ENCODE measurements around the gene KSR1. TPM values are rescaled to one million over a fixed set of nuclear protein-coding genes. Genes with fewer than 3 reads are reported as not detected.

The KSR1 gene
- total and polyA plus RNA-seq, 2 of the 4 experiments (the other 2 are of a cell fraction) = 12.5 to 21.9 TPM

DNA sequence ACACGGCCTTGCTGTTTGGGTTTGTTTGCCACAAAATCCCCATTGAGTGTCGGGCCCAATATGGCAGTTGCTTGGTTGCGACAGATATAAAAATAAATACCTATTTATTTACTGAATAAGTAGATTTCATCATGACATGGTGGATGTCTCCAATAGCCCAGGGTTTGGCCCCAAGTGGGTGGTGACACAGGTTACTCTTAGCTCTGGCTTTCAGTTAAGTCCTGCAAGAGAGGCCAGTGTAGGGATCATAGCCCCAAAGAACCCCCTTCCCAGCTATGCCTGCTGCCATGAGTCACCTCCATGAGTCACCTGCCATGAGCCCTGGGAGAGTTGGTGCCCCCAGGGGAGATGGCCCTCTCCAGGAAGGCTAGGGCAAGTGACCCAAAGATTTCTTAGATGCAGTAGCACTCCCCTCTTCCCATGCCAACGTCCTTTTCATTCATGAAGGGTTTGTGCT lies 96.1 kb downstream of the KSR1 start:
- DNase-seq = peak; percentile 72
- H3K27ac ChIP-seq (ENCODE audit: insufficient read depth, low read length) = no peak overlapping the region; the same call in 1 of the 2 replicates

More for the DNA sequence above, 96.1 kb downstream of the KSR1 start:
- peaks cover 30% of the 10 kb centered on the region for H3K4me1 ChIP-seq (ENCODE audit: control insufficient read depth, insufficient read depth, low read length)
- no peaks in the 10 kb centered on the region for H3K9me3 ChIP-seq (ENCODE audit: control insufficient read depth, insufficient read depth, low read length)
- H4K20me1 ChIP-seq (ENCODE audit: insufficient read depth, low read length) = peaks cover 17% of the 10 kb centered on the region; the same call in 1 of the 2 replicates
- H2BK15ac ChIP-seq (ENCODE audit: low read depth, low read length) = peak overlapping the region; percentile 14; the same call in 1 of the 3 replicates
- CTCF ChIA-PET = interaction anchor here (1.1 kb wide), 1 partner anchor 16 kb away, joined by 3 read pairs; no protein-coding TSS in a partner anchor
- POLR2A ChIA-PET (ENCODE audit: unreplicated experiment) = no interaction called here
- H2BK5ac ChIP-seq (ENCODE audit: low read depth, low read length, poor library complexity, severe bottlenecking) = peak overlapping the region; percentile 35
- in situ Hi-C loops (cut with MboI; ENCODE audit: low sequenced_read_pairs) = no loop called here
- intact Hi-C loops (cut with micrococcal nuclease) = no loop called here
- H2AFZ ChIP-seq (replicated peaks; ENCODE audit: low read length, poor library complexity) = no peak overlapping the region
- H3K4me3 ChIP-seq (ENCODE audit: insufficient read depth, low read depth, low read length) = no peak overlapping the region
- ATAC-seq (ENCODE audit: low read depth) = peak; percentile 55; the same call in 1 of the 2 replicates
- peak overlapping the region; percentile 81; the same call in 1 of the 2 replicates for H4K91ac ChIP-seq (ENCODE audit: insufficient read depth, low read depth, low read length)
- peak overlapping the region in 1 of 2 experiments; percentile 39; a peak in 1 of 4 replicates for H4K8ac ChIP-seq (ENCODE audit: low read depth in 2 of 2, low read length in 2 of 2)
- H3K9ac ChIP-seq (ENCODE audit: low read depth, low read length) = no peak overlapping the region
- peak overlapping the region; percentile 32; the same call in 1 of the 2 replicates for H4K5ac ChIP-seq (ENCODE audit: low read depth, low read length)
- BruUV-seq (replicated peaks) = no TSS peak
- no peaks in the 10 kb centered on the region for H3K27me3 ChIP-seq (ENCODE audit: control insufficient read depth, insufficient read depth, low read length)
- H3K14ac ChIP-seq (replicated peaks; ENCODE audit: low read depth, low read length) = 0 out of 2 replicates have a peak overlapping the region, but pooled peaks have one; percentile 21
- TF ChIP-seq CTCF (conservative IDR thresholded peaks at IDR 0.05; ENCODE audit: low read depth, low read length) = 0 out of 2 replicates have a peak, but pooled peaks have one; percentile 12
- TF ChIP-seq RCOR1 (IDR thresholded peaks at IDR 0.05; ENCODE audit: insufficient replicate concordance, low read length) = no peak
- peak; percentile 21 for TF ChIP-seq RAD21 (IDR thresholded peaks at IDR 0.05; ENCODE audit: low read length)
- peak; percentile 27; the same call in 1 of the 2 replicates for TF ChIP-seq BHLHE40 (IDR thresholded peaks at IDR 0.05; ENCODE audit: low read depth, low read length)
- peak; percentile 50; the same call in 1 of the 2 replicates for TF ChIP-seq CEBPB (IDR thresholded peaks at IDR 0.05; ENCODE audit: low read depth, low read length)
- TF ChIP-seq POLR2A (IDR thresholded peaks at IDR 0.05; ENCODE audit: low read depth, low read length) = no peak
- TF ChIP-seq MAZ (IDR thresholded peaks at IDR 0.05; ENCODE audit: borderline replicate concordance, low read depth, low read length) = peak; percentile 73
- peak; percentile 91 for TF ChIP-seq FOS (IDR thresholded peaks at IDR 0.05; ENCODE audit: low read depth, low read length)
- H3K79me1 ChIP-seq (ENCODE audit: low read depth in 1 of 2, low read length in 2 of 2) = peaks cover 29 to 78% of the 10 kb centered on the region in 2 experiments
- peak overlapping the region; percentile 43; the same call in 1 of the 2 replicates for H3K18ac ChIP-seq (ENCODE audit: low read depth, low read length)
- no peak overlapping the region for H3K4me2 ChIP-seq (ENCODE audit: low read depth, low read length)
- WGBS, 2 experiments (ENCODE audit: extremely low coverage in 2 of 2, insufficient read length in 1 of 2) = no CpG with 5 or more reads among the region's 4 CpGs
- H3K36me3 ChIP-seq (ENCODE audit: control insufficient read depth, insufficient read depth, low read length) = peaks cover 18% of the 10 kb centered on the region
- no peak overlapping the region for H3K56ac ChIP-seq (ENCODE audit: extremely low read depth, insufficient read depth, low read length)
- peak overlapping the region; percentile 79 for H2AK9ac ChIP-seq (replicated peaks; ENCODE audit: low read depth, low read length, poor library complexity)
- H2AK5ac ChIP-seq (ENCODE audit: low read depth, low read length) = peak overlapping the region; percentile 92
- peak overlapping the region; percentile 71 for H2BK20ac ChIP-seq (ENCODE audit: low read depth, low read length)
- dilution Hi-C loops (cut with HindIII; ENCODE audit: low sequenced_read_pairs, unreplicated experiment) = no loop called here
- peak overlapping the region; percentile 64; the same call in 1 of the 2 replicates for H3K23ac ChIP-seq (ENCODE audit: low read depth, low read length)
- H2BK120ac ChIP-seq (ENCODE audit: low read depth, low read length) = peak overlapping the region; percentile 78
- H3K4ac ChIP-seq (ENCODE audit: low read depth, low read length) = peak overlapping the region; percentile 83
- peaks cover 26% of the 10 kb centered on the region for H3K9me1 ChIP-seq (ENCODE audit: insufficient read depth, low read length)
